ENCODE measurements around the gene NHS.

NHS gene

GRCh38 chrX:17603196-17603595, 228.2 kb downstream of the NHS start:
- no peak for FAIRE-seq
- no peak for DNase-seq (ENCODE audit: extremely low spot score, insufficient read length, low read depth)

GRCh38 chrX:17605676-17606075, 230.7 kb downstream of the NHS start:
- DNase-seq (ENCODE audit: extremely low spot score, insufficient read length, low read depth) (no peak), FAIRE-seq (no peak)

- DNase-seq (ENCODE audit: extremely low spot score, insufficient read length, low read depth) (no peak), FAIRE-seq (no peak)
These were observed 231.2 kb downstream of the NHS start for GRCh38 chrX:17606231-17606630.

GRCh38 chrX:17608888-17609287, 233.9 kb downstream of the NHS start:
- no peak for DNase-seq (ENCODE audit: extremely low spot score, insufficient read length, low read depth)
- FAIRE-seq = no peak

GRCh38 chrX:17610788-17611187, 235.8 kb downstream of the NHS start:
- no peak for FAIRE-seq
- no peak for DNase-seq (ENCODE audit: extremely low spot score, insufficient read length, low read depth)

GRCh38 chrX:17613979-17614588, 239.1 kb downstream of the NHS start:
- FAIRE-seq (peak; percentile 78), DNase-seq (ENCODE audit: extremely low spot score, insufficient read length, low read depth) (no peak)

GRCh38 chrX:17616936-17617335, 241.9 kb downstream of the NHS start:
- FAIRE-seq (no peak), DNase-seq (ENCODE audit: extremely low spot score, insufficient read length, low read depth) (no peak)

GRCh38 chrX:17617806-17618205, 242.8 kb downstream of the NHS start:
- no peak for FAIRE-seq
- no peak for DNase-seq (ENCODE audit: extremely low spot score, insufficient read length, low read depth)

GRCh38 chrX:17621566-17622270, 246.7 kb downstream of the NHS start:
- FAIRE-seq (no peak), DNase-seq (ENCODE audit: extremely low spot score, insufficient read length, low read depth) (no peak)

- FAIRE-seq (no peak), DNase-seq (ENCODE audit: extremely low spot score, insufficient read length, low read depth) (no peak)
These were observed 247.3 kb downstream of the NHS start for GRCh38 chrX:17622331-17622730.

GRCh38 chrX:17623750-17624149, 248.8 kb downstream of the NHS start:
- DNase-seq (ENCODE audit: extremely low spot score, insufficient read length, low read depth) = no peak
- FAIRE-seq = no peak

- FAIRE-seq (no peak), DNase-seq (ENCODE audit: extremely low spot score, insufficient read length, low read depth) (no peak)
These were observed 252.0 kb downstream of the NHS start for GRCh38 chrX:17627026-17627425.

GRCh38 chrX:17628976-17629375, 254.0 kb downstream of the NHS start:
- no peak for DNase-seq (ENCODE audit: extremely low spot score, insufficient read length, low read depth)
- no peak for FAIRE-seq

GRCh38 chrX:17629519-17629918, 254.5 kb downstream of the NHS start:
- DNase-seq (ENCODE audit: extremely low spot score, insufficient read length, low read depth) = no peak
- no peak for FAIRE-seq

- FAIRE-seq (no peak), DNase-seq (ENCODE audit: extremely low spot score, insufficient read length, low read depth) (no peak)
These were observed 256.6 kb downstream of the NHS start for GRCh38 chrX:17631647-17632046.

GRCh38 chrX:17632942-17633341, 257.9 kb downstream of the NHS start:
- FAIRE-seq = no peak

GRCh38 chrX:17633546-17633945, 258.5 kb downstream of the NHS start:
- FAIRE-seq (no peak), DNase-seq (ENCODE audit: extremely low spot score, insufficient read length, low read depth) (no peak)

More at GRCh38 chrX:17632942-17633341, 257.9 kb downstream of the NHS start:
- DNase-seq (ENCODE audit: extremely low spot score, insufficient read length, low read depth) = no peak

GRCh38 chrX:17634542-17635207, 259.7 kb downstream of the NHS start:
- DNase-seq (ENCODE audit: extremely low spot score, insufficient read length, low read depth) (no peak), FAIRE-seq (no peak)

GRCh38 chrX:17635231-17635630, 260.2 kb downstream of the NHS start:
- FAIRE-seq = no peak
- DNase-seq (ENCODE audit: extremely low spot score, insufficient read length, low read depth) = no peak

GRCh38 chrX:17637235-17637634, 262.2 kb downstream of the NHS start:
- DNase-seq (ENCODE audit: extremely low spot score, insufficient read length, low read depth) (no peak), FAIRE-seq (no peak)

- DNase-seq (ENCODE audit: extremely low spot score, insufficient read length, low read depth) (no peak), FAIRE-seq (no peak)
These were observed 263.7 kb downstream of the NHS start for GRCh38 chrX:17638731-17639130.

Measured in GM18507 (cell line).